Measurements from ENCODE around the gene MAPK11. TPM values are rescaled to one million over a fixed set of nuclear protein-coding genes. Genes with fewer than 3 reads are reported as not detected.

Gene MAPK11
- total RNA-seq, 4 donors from 2014 or later: 12.1 to 38.9 (median 20.4) TPM

GRCh38 chr22:50308597-50308935, 38.4 kb upstream of the MAPK11 start:
- TF ChIP-seq, protein P1, sequence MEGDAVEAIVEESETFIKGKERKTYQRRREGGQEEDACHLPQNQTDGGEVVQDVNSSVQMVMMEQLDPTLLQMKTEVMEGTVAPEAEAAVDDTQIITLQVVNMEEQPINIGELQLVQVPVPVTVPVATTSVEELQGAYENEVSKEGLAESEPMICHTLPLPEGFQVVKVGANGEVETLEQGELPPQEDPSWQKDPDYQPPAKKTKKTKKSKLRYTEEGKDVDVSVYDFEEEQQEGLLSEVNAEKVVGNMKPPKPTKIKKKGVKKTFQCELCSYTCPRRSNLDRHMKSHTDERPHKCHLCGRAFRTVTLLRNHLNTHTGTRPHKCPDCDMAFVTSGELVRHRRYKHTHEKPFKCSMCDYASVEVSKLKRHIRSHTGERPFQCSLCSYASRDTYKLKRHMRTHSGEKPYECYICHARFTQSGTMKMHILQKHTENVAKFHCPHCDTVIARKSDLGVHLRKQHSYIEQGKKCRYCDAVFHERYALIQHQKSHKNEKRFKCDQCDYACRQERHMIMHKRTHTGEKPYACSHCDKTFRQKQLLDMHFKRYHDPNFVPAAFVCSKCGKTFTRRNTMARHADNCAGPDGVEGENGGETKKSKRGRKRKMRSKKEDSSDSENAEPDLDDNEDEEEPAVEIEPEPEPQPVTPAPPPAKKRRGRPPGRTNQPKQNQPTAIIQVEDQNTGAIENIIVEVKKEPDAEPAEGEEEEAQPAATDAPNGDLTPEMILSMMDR (IDR thresholded peaks at IDR 0.05): no peak
- ATAC-seq (ENCODE audit: low FRiP score) (peak; percentile 5), DNase-seq (ENCODE audit: low spot score) (no peak)

GRCh38 chr22:50307890-50308596, 37.9 kb upstream of the MAPK11 start:
- DNase-seq (ENCODE audit: low spot score): no peak
- ATAC-seq (ENCODE audit: low FRiP score): no peak
- TF ChIP-seq, protein P1 (IDR thresholded peaks at IDR 0.05): no peak

GRCh38 chr22:50306753-50307749, 36.9 kb upstream of the MAPK11 start, which contains the start of gene PLXNB2:
TSS of gene PLXNB2 (minus strand) at chr22:50307646. CDS start at chr22:50290584, 17,062 bp downstream.
- TF ChIP-seq, protein P1 (IDR thresholded peaks at IDR 0.05): no peak
- peak; percentile 27 for ATAC-seq (ENCODE audit: low FRiP score)

DNA sequence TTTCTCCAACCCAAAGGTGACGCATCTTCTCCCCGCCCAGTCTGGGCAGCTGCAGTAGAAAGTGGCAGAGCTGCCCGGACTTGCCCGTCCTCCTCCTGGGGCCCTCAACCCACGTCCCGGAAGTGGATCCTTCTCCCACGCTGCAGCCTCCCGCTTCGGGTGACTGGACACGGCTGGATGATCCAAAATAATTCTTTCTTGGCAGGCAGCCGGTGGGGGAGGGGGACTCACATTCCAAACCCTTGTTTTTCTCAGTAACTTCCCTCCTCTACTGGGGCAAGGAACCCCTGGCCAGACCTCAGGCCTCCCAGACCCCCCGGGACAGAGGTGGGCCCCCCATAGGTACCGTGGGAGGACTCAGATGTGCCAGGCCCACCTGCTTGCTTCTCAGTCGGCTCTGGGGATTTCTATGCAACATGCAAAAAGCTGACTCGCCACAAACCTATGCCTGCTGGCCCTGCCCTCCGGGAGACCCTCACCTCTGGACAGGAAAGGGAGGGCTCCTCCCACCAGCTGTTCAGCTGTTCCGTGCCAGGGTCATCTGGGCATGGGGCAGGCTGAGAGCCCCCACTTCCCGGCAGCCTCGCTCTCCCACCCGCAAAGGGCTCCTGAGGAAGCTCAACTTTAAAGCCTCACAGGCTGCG, 35.9 kb upstream of the MAPK11 start:
- DNase-seq (ENCODE audit: low spot score) (peak; percentile 84), ATAC-seq (ENCODE audit: low FRiP score) (peak; percentile 73)
- TF ChIP-seq, protein P1 (IDR thresholded peaks at IDR 0.05): no peak

More at GRCh38 chr22:50306753-50307749, 36.9 kb upstream of the MAPK11 start, which contains the start of gene PLXNB2:
- no peak for DNase-seq (ENCODE audit: low spot score)

DNA sequence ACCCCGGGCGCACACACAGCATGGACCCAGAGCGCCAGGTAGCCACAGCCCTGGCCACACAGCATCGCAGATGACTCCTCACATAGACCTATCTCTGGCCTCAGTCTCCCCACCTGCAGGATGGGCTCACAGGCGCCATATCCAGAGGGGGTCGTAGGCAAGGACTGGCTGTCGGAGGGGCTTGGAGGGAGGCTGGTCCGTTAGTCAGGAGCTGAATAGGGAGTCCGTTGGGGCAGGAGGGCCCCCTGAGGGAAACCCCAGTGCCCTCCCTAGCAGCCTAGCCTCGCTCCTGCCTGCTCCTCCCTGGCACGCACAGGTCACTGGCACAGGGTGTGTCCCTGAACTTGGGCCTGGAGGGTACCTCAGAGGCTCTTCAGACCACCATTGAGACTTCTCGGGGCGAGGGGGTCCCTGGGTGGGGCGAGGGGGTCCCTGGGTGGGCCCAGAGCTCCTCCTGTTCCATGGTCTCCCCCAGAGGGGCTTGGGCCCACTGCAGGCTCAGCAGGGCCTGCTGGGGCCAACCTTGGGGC, 35.3 kb upstream of the MAPK11 start:
- ATAC-seq (ENCODE audit: low FRiP score): peak; percentile 0
- no peak for DNase-seq (ENCODE audit: low spot score)
- TF ChIP-seq, protein P1 (IDR thresholded peaks at IDR 0.05): no peak

DNA sequence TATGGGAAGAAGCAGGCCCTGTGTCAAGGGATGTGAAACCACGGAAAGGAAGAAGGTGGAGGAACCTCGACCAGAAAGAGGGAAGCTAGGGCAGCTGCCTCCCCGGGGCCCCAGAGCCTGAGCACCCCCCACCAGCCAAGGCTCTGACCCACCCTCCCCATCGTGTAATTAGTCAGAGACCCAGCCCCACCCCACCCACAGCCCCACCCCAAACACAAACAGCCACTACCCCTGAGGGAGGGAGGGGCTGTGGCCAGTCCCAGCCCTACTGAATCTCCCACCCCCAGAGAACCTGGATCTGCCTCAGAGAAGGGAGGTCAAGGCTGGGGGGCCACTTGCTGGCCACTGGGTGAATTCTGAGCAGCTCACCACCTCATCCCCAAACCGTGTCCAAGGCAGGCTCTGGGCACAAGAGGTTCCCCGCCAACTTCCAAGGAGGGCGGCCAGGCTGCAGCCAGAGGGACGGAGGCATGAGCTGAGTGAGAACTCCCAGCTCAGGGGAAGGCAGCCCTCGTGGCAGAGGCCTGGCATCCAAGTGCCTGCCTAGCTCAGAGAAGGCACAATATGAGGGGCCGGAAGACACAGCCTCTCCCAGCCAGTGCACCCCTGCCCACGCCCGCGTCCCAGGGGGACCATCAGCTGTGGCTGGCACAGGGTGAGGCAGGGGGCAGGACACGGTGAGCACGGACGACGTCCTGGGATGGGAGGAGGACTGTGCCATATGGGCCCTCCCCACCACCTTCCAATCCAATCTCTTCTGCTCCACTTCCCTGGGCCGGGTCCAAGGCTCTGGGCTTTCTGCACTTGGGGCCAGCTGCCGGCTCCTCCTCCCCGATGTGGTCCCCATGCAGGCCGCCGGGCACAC, 34.6 kb upstream of the MAPK11 start:
- ATAC-seq (ENCODE audit: low FRiP score): no peak

More for the DNA sequence above, 34.6 kb upstream of the MAPK11 start:
- TF ChIP-seq, protein P1 (IDR thresholded peaks at IDR 0.05): no peak
- no peak for DNase-seq (ENCODE audit: low spot score)
